ENCODE results near the gene TCF21.

DNA sequence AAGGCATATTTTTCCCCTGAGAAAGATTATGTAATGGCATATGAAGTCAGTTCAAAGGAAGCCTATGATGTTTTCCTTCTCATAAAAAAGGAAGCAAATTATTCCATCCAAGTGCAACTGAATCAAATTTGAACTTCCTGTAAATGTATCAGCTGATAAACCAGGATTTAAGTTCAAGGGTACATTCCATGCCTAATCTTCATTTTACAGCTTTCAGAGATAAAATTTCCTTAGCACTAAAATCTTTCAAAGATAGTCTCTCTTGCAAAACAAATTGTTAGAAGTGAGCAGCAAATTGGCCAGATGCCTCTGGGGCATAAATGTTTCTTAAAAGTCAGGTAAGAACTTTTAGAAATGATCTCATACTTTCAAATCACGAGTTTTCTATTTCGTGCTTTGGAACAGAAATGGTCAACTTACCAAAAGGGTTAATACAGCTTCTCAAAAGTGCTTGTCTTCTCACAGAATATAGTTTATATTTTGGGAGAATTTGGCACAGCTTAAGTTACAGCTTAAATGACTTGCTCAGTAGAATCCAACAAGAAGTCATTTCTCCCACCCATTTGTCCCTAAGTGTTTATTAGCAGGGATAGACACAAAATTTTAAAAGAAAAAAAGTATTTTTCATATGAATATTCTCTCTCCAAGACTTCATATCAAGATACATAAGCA, 2.7 kb upstream of the TCF21 start:
- TF ChIP-seq, protein P1, sequence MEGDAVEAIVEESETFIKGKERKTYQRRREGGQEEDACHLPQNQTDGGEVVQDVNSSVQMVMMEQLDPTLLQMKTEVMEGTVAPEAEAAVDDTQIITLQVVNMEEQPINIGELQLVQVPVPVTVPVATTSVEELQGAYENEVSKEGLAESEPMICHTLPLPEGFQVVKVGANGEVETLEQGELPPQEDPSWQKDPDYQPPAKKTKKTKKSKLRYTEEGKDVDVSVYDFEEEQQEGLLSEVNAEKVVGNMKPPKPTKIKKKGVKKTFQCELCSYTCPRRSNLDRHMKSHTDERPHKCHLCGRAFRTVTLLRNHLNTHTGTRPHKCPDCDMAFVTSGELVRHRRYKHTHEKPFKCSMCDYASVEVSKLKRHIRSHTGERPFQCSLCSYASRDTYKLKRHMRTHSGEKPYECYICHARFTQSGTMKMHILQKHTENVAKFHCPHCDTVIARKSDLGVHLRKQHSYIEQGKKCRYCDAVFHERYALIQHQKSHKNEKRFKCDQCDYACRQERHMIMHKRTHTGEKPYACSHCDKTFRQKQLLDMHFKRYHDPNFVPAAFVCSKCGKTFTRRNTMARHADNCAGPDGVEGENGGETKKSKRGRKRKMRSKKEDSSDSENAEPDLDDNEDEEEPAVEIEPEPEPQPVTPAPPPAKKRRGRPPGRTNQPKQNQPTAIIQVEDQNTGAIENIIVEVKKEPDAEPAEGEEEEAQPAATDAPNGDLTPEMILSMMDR (IDR thresholded peaks at IDR 0.05) = no peak
- TF ChIP-seq ZFX (IDR thresholded peaks at IDR 0.05; ENCODE audit: borderline replicate concordance) = no peak

All from 22Rv1 (cell line).